Uterus (tissue), 4 donors: ENCODE measurements around the gene DCAF4. TPM values are rescaled to one million over a fixed set of nuclear protein-coding genes. Genes with fewer than 3 reads are reported as not detected.
"Not testable (repeated sequence)": the region's sequence is repeated elsewhere in the genome, so short reads cannot be mapped to it uniquely, and the experiment has no call there.

ENCODE experiments used
- DNase-seq, 2 donors: peaks; one replicate each; pipeline ENCODE4 v3.0.0-alpha.2; 2019 to 2020
- H3K27ac ChIP-seq, 2 donors: fragments of 200-600 bp; sonication (generic); 1 replicate in 1 of 2; 2 replicates in 1 of 2; pipeline ENCODE4 v1.5.1; 2016 to 2018
- H3K27me3 ChIP-seq, 2 donors: fragments of 200-600 bp; sonication (generic); one replicate each; pipeline ENCODE4 v1.5.1; 2018 to 2019; ENCODE audit warnings: control low read depth in 1 of 2
- H3K36me3 ChIP-seq, 2 donors: fragments of 200-600 bp; sonication (generic); one replicate each; pipeline ENCODE4 v1.5.1; 2019; ENCODE audit warnings: control low read depth in 1 of 2
- H3K4me1 ChIP-seq, 2 donors: fragments of 200-600 bp; sonication (generic); one replicate each; pipeline ENCODE4 v1.5.1; 2018 to 2019; ENCODE audit warnings: control low read depth in 1 of 2
- H3K4me3 ChIP-seq, 2 donors: fragments of 200-600 bp; sonication (generic); 1 replicate in 1 of 2; 2 replicates in 1 of 2; pipeline ENCODE4 v1.5.1; 2018 to 2019; ENCODE audit warnings: mild to moderate bottlenecking in 1 of 2
- H3K9me3 ChIP-seq, 2 donors: fragments of 200-600 bp; sonication (generic); one replicate each; pipeline ENCODE4 v1.5.1; 2019; ENCODE audit warnings: control low read depth in 1 of 2
- CTCF ChIP-seq, 4 experiments: fragments of 200-600 bp in 2 of 4; fragments of 450-650 bp in 2 of 4; sonication (generic) in 2 of 4; IDR thresholded peaks; one replicate each; pipeline ENCODE4 v1.5.1; 2016 to 2019; ENCODE audit warnings: antibody characterized with exemption in 4 of 4, mild to moderate bottlenecking in 2 of 4, moderate library complexity in 1 of 4
- POLR2A ChIP-seq, 2 donors: fragments of 450-650 bp; IDR thresholded peaks; one replicate each; pipeline ENCODE4 v1.6.1; 2016; ENCODE audit warnings: antibody characterized with exemption in 2 of 2, mild to moderate bottlenecking in 1 of 2, moderate library complexity in 1 of 2
- intact Hi-C: fragments of 100-400 bp; cut with DNase I; formaldehyde crosslinking; loops from one replicate; pipeline ENCODE4 v1.15.1; 2023; ENCODE audit warnings: low total_unique reads
- total RNA-seq, 4 donors: library from RNA; depleted of rRNA in 3 of 4; stranded (reverse); fragments of >200 nt in 3 of 4; gene quantifications; one replicate each; pipeline versions ENCODE4 v1.1.0 to v1.2.4, GENCODE V29; 2014 to 2023
- donor health status: DM: yes; HTN: yes; CAD: no.

Gene DCAF4
- total RNA-seq, 4 donors from 2014 or later: 12.0 to 14.1 (median 13.7) TPM; not detected in 1

GRCh38 chr14:72999316-72999715 is 73.1 kb downstream of the DCAF4 start:
- no peak overlapping the region for H3K27ac ChIP-seq
- intact Hi-C loops: no loop called here
- TF ChIP-seq POLR2A (IDR thresholded peaks at IDR 0.05) (no peak), CTCF (IDR thresholded peaks at IDR 0.05) (no peak)
- no peaks in the 10 kb centered on the region for H3K9me3 ChIP-seq
- no peaks in the 10 kb centered on the region for H3K27me3 ChIP-seq
- no peaks in the 10 kb centered on the region for H3K4me1 ChIP-seq
- H3K4me3 ChIP-seq: no peak overlapping the region
- DNase-seq: no peak
- no peaks in the 10 kb centered on the region for H3K36me3 ChIP-seq

GRCh38 chr14:73000073-73000472 is 73.8 kb downstream of the DCAF4 start:
- H3K27me3 ChIP-seq: no peaks in the 10 kb centered on the region
- H3K4me3 ChIP-seq: no peak overlapping the region
- intact Hi-C loops: no loop called here
- no peaks in the 10 kb centered on the region for H3K36me3 ChIP-seq
- TF ChIP-seq POLR2A (IDR thresholded peaks at IDR 0.05): no peak
- TF ChIP-seq CTCF (IDR thresholded peaks at IDR 0.05): no peak
- no peaks in the 10 kb centered on the region for H3K9me3 ChIP-seq
- no peak overlapping the region for H3K27ac ChIP-seq
- no peaks in the 10 kb centered on the region for H3K4me1 ChIP-seq
- no peak for DNase-seq

- H3K27ac ChIP-seq: no peak overlapping the region
- no peak for DNase-seq
- peaks cover 0 to 5% of the 10 kb centered on the region in 2 donors for H3K4me1 ChIP-seq
These were observed 77.4 kb downstream of the DCAF4 start for GRCh38 chr14:73003681-73004080.

GRCh38 chr14:73004641-73005040 is 78.4 kb downstream of the DCAF4 start:
- H3K9me3 ChIP-seq, intact Hi-C loops, H3K4me1 ChIP-seq, H3K27ac ChIP-seq, H3K36me3 ChIP-seq, H3K4me3 ChIP-seq, DNase-seq, H3K27me3 ChIP-seq: not testable (repeated sequence)

More at GRCh38 chr14:73003681-73004080, 77.4 kb downstream of the DCAF4 start:
- Histone ChIP-seq H3K4me3 (no peak overlapping the region), H3K27me3 (no peaks in the 10 kb centered on the region), H3K9me3 (no peaks in the 10 kb centered on the region), H3K36me3 (no peaks in the 10 kb centered on the region)
- no peak for TF ChIP-seq POLR2A (IDR thresholded peaks at IDR 0.05)
- no peak for TF ChIP-seq CTCF (IDR thresholded peaks at IDR 0.05)
- intact Hi-C loops: no loop called here

GRCh38 chr14:73007835-73008234 is 81.6 kb downstream of the DCAF4 start:
- DNase-seq: no peak
- Histone ChIP-seq H3K9me3 (no peaks in the 10 kb centered on the region), H3K36me3 (no peaks in the 10 kb centered on the region), H3K27me3 (no peaks in the 10 kb centered on the region), H3K4me3 (no peak overlapping the region), H3K4me1 (peaks cover 0 to 7% of the 10 kb centered on the region in 2 donors), H3K27ac (no peak overlapping the region)
- TF ChIP-seq POLR2A (IDR thresholded peaks at IDR 0.05): no peak
- no peak for TF ChIP-seq CTCF (IDR thresholded peaks at IDR 0.05)
- intact Hi-C loops: no loop called here

GRCh38 chr14:73008501-73008900 is 82.2 kb downstream of the DCAF4 start:
- Histone ChIP-seq H3K27ac (peak overlapping the region in 1 of 2 donors; percentile 52), H3K36me3 (no peaks in the 10 kb centered on the region), H3K4me1 (peaks cover 0 to 7% of the 10 kb centered on the region in 2 donors), H3K4me3 (no peak overlapping the region), H3K9me3 (no peaks in the 10 kb centered on the region), H3K27me3 (no peaks in the 10 kb centered on the region)
- TF ChIP-seq POLR2A (IDR thresholded peaks at IDR 0.05) (no peak), CTCF (IDR thresholded peaks at IDR 0.05) (no peak)
- DNase-seq: no peak
- intact Hi-C loops: no loop called here
